GM10266 (cell line): ENCODE results near the gene EYA4.

Source experiments
- DNase-seq: peaks from one replicate; pipeline ENCODE4 v3.0.0; 2012; ENCODE audit errors: extremely low spot score
- TF ChIP-seq, protein P1 (sequence below): IDR thresholded peaks from 2 replicates; pipeline ENCODE4 v1.5.1; 2012; ENCODE audit warnings: mild to moderate bottlenecking, low read depth; ENCODE audit not compliant: control insufficient read depth, insufficient read depth; ENCODE audit errors: missing control alignments

EYA4 gene

DNA sequence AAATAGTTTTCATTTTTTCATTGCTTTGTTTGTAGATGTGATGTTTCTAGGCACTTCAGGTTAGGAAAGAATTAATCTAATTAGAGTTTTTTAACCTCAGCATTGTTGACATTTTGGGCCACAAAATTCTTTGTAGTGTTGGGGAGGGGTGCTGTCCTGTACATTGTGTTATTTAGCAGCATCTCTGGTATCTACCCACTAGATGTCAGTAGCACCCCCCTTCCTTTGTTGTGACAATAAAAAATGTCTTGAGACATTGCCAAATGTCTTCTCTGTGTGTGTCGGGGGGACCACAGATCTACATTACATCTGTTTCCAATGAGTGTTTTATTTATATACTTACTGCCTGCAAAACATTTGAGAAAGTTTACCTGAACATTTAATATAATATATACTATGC lies 45.6 kb downstream of the EYA4 start:
- TF ChIP-seq, protein P1, sequence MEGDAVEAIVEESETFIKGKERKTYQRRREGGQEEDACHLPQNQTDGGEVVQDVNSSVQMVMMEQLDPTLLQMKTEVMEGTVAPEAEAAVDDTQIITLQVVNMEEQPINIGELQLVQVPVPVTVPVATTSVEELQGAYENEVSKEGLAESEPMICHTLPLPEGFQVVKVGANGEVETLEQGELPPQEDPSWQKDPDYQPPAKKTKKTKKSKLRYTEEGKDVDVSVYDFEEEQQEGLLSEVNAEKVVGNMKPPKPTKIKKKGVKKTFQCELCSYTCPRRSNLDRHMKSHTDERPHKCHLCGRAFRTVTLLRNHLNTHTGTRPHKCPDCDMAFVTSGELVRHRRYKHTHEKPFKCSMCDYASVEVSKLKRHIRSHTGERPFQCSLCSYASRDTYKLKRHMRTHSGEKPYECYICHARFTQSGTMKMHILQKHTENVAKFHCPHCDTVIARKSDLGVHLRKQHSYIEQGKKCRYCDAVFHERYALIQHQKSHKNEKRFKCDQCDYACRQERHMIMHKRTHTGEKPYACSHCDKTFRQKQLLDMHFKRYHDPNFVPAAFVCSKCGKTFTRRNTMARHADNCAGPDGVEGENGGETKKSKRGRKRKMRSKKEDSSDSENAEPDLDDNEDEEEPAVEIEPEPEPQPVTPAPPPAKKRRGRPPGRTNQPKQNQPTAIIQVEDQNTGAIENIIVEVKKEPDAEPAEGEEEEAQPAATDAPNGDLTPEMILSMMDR, result peak; percentile 16
- no peak for DNase-seq

DNA sequence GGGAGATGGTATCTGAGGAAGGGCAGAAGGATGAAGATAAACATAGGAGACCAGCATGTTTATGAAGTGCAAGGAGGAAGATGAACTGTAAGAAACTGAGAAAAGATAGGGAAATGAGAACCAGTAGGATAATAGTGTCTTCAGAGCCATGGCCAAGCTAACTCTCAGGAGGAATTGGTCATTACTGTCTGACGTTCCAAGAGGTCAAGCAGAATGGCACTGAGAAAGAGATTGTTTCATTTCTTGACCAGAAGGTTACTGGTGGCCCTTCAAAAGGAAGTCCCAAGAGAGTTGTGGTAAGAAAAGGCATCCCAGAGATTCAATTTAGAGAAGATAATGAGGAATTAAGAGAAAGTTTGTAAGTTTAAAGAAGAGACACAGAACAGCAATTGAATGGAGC lies 47.5 kb downstream of the EYA4 start:
- no peak for DNase-seq
- TF ChIP-seq, protein P1, result no peak

DNA sequence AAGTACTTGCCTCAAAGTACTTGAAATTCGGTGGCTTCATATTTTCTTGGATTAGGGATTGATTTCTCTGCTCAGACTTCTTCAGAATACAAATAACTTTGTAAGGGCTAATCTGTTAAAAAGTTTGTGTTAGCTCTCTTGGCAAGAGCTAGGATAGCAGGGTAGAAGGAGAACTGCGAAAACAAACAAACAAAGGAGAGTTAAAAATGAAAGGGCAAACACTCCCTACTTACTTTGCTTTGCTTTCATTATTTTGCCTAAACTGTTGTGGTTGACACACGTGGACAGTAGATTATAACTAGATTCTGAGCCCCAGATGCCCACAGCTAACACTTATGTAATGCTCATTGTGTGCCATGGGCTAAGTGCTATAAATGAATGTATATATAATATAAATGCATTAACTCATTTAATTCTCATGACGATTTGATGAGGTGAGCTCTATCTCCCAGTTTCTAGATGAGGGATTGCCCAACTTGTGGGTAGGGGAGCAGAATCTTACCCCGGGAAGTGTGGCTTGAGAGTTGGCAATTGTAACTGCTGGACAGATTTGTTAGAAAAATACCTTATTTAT lies 48.7 kb downstream of the EYA4 start:
- no peak for DNase-seq
- TF ChIP-seq, protein P1, result no peak

DNA sequence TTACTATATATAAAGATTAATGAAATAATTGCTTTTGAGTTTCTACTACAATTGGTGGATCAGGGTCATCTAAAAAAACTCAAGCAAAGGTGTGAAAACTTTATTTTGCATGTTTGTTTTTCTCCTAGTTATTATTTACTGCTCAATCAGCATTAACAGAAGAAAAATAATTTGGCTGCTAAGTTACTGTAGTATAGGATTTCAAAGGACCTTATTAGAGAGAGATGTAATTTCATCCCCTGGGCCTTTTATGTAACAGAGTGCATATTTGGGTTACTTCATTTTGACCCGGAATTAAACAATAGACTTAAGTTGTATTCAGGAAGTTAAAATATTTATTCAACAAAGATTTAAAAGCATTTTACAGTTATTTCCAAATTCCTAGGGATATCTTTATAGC lies 49.8 kb downstream of the EYA4 start:
- TF ChIP-seq, protein P1, result no peak
- no peak for DNase-seq

DNA sequence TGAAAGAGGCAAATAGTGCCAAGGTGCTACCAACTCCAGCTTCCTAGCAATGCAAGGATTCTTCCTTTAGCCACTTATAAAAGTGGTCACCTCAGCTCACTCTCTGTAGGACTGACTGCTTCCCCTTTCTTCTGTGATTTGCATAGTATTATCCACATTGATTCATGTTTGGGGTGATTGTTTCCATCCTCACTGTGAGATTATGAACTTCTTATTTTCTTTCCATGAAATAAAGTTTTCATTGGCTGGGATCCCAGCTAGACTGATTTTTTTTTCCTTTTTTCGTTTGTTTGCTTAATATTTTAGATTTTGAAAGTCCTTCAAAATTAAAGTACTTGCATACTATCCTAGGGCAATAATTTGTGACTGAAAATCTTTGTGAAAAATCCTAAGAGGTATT lies 50.5 kb downstream of the EYA4 start:
- TF ChIP-seq, protein P1, result no peak

DNA sequence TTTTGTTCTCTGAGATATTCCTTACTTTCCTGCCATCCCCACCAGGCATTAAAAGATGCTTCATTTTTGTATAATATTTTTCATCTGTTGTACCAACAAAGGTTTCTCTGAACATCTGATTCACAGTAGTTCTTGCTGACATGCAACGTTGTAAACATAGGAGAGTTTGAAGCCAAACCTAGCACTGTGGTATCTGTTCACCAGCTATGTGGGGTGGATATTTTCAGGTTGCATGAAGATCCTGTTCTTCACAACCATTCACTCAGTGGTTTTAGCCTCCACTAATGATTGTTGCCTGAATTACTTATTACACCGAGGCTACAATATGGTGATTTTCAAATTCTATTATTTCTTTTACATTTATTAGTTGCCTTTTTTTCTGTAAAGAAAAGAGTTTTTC lies 56.5 kb downstream of the EYA4 start:
- TF ChIP-seq, protein P1, result no peak
- DNase-seq, result no peak

More for the DNA sequence above, 50.5 kb downstream of the EYA4 start:
- DNase-seq, result no peak

DNA sequence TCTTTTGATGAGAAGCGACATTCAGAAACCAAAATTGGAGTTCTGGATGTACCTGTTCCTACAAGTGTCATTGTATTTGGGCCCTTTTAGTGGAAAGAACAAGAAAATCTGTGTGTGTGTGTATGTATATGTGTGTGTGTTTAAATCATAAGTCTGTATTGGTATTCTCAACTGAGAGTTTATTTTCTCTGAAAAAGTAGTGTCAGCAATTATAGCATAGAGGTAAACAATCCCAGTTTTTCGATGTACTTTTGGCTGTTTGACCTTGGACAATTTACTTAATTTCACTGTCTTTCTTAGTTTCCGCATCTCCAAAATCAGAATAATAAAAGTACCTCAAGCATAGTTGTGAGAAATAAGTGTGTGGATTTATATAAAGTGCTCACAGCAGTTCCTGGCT lies 57.2 kb downstream of the EYA4 start:
- TF ChIP-seq, protein P1, result no peak
- no peak for DNase-seq
